ENCODE results near the gene HMCN1.

HMCN1 gene

GRCh38 chr1:185916861-185917260 lies 182.7 kb downstream of the HMCN1 start:
- no peak for TF ChIP-seq CTCF (IDR thresholded peaks at IDR 0.05; ENCODE audit: extremely low read depth, missing control alignments)
- no peak for DNase-seq (ENCODE audit: low spot score)

GRCh38 chr1:185917646-185918045 lies 183.5 kb downstream of the HMCN1 start:
- no peak for DNase-seq (ENCODE audit: low spot score)
- no peak for TF ChIP-seq CTCF (IDR thresholded peaks at IDR 0.05; ENCODE audit: extremely low read depth, missing control alignments)

GRCh38 chr1:185920602-185921001 lies 186.4 kb downstream of the HMCN1 start:
- DNase-seq (ENCODE audit: low spot score): no peak
- TF ChIP-seq CTCF (IDR thresholded peaks at IDR 0.05; ENCODE audit: extremely low read depth, missing control alignments): no peak

- DNase-seq (ENCODE audit: low spot score): no peak
- TF ChIP-seq CTCF (IDR thresholded peaks at IDR 0.05; ENCODE audit: extremely low read depth, missing control alignments): no peak
Observed at GRCh38 chr1:185921636-185922035, 187.4 kb downstream of the HMCN1 start.

GRCh38 chr1:185926588-185926987 lies 192.4 kb downstream of the HMCN1 start:
- DNase-seq (ENCODE audit: low spot score): no peak
- TF ChIP-seq CTCF (IDR thresholded peaks at IDR 0.05; ENCODE audit: extremely low read depth, missing control alignments): no peak

GRCh38 chr1:185929776-185930175 lies 195.6 kb downstream of the HMCN1 start:
- no peak for DNase-seq (ENCODE audit: low spot score)
- no peak for TF ChIP-seq CTCF (IDR thresholded peaks at IDR 0.05; ENCODE audit: extremely low read depth, missing control alignments)

- no peak for TF ChIP-seq CTCF (IDR thresholded peaks at IDR 0.05; ENCODE audit: extremely low read depth, missing control alignments)
- DNase-seq (ENCODE audit: low spot score): no peak
Observed at GRCh38 chr1:185931438-185931837, 197.2 kb downstream of the HMCN1 start.
